ENCODE data around the gene RAB8B. TPM values are rescaled to one million over a fixed set of nuclear protein-coding genes. Genes with fewer than 3 reads are reported as not detected.

Gene RAB8B
- 135 and 149 TPM in 2 replicates for total RNA-seq

GRCh38 chr15:63188926-63189871, at the start of gene RAB8B:
TSS of gene RAB8B (plus strand) at chr15:63189606. CDS start at chr15:63189625, 19 bp downstream.
- intact Hi-C loops (cut with micrococcal nuclease), result loop anchor here (1.0 to 10.0 kb wide), 6 partner anchors 12 to 905 kb away; partner anchors contain the start of genes RPS27L and USP3
- Mint-ChIP-seq H3K4me1 (ENCODE audit: low read depth) (peaks cover 48% of the 10 kb centered on the region), H3K4me3 (peak within 1 kb of the TSS; percentile 96)

GRCh38 chr15:63140936-63141335, 48.5 kb upstream of the RAB8B start:
- intact Hi-C loops (cut with micrococcal nuclease), result no loop called here
- Mint-ChIP-seq H3K27ac (no peak overlapping the region), H3K4me3 (no peak overlapping the region), H3K27me3 (ENCODE audit: insufficient read depth) (no peaks in the 10 kb centered on the region), H3K36me3 (ENCODE audit: low read depth) (peaks cover 25% of the 10 kb centered on the region), H3K9me3 (no peaks in the 10 kb centered on the region), H3K4me1 (ENCODE audit: low read depth) (peaks cover 12% of the 10 kb centered on the region)
- no peak for DNase-seq (ENCODE audit: low spot score)

More at GRCh38 chr15:63188926-63189871, at the start of gene RAB8B:
- peaks cover 21% of the 10 kb centered on the region for H3K36me3 Mint-ChIP-seq (ENCODE audit: low read depth)
- peak within 1 kb of the TSS; percentile 92 for H3K27ac Mint-ChIP-seq
- no peaks in the 10 kb centered on the region for H3K9me3 Mint-ChIP-seq
- DNase-seq (ENCODE audit: low spot score), result peak; percentile 95
- peaks cover 10% of the 10 kb centered on the region for H3K27me3 Mint-ChIP-seq (ENCODE audit: insufficient read depth)

- no peaks in the 10 kb centered on the region for H3K9me3 Mint-ChIP-seq
- H3K27me3 Mint-ChIP-seq (ENCODE audit: insufficient read depth), result no peaks in the 10 kb centered on the region
- H3K4me3 Mint-ChIP-seq, result no peak overlapping the region
- H3K27ac Mint-ChIP-seq, result no peak overlapping the region
- DNase-seq (ENCODE audit: low spot score), result no peak
- peaks cover 8% of the 10 kb centered on the region for H3K4me1 Mint-ChIP-seq (ENCODE audit: low read depth)
- intact Hi-C loops (cut with micrococcal nuclease), result no loop called here
- peaks cover 31% of the 10 kb centered on the region for H3K36me3 Mint-ChIP-seq (ENCODE audit: low read depth)
These were observed 44.0 kb upstream of the RAB8B start for GRCh38 chr15:63145426-63145825.

- H3K36me3 Mint-ChIP-seq (ENCODE audit: low read depth), result peaks cover 35% of the 10 kb centered on the region
- H3K27ac Mint-ChIP-seq, result no peak overlapping the region
- DNase-seq (ENCODE audit: low spot score), result no peak
- H3K4me1 Mint-ChIP-seq (ENCODE audit: low read depth), result peaks cover 3% of the 10 kb centered on the region
- no peaks in the 10 kb centered on the region for H3K27me3 Mint-ChIP-seq (ENCODE audit: insufficient read depth)
- H3K4me3 Mint-ChIP-seq, result no peak overlapping the region
- no peaks in the 10 kb centered on the region for H3K9me3 Mint-ChIP-seq
- intact Hi-C loops (cut with micrococcal nuclease), result no loop called here
These were observed 42.7 kb upstream of the RAB8B start for GRCh38 chr15:63146684-63147083.

- DNase-seq (ENCODE audit: low spot score), result no peak
- Mint-ChIP-seq H3K4me3 (no peak overlapping the region), H3K27ac (no peak overlapping the region), H3K4me1 (ENCODE audit: low read depth) (peaks cover 25% of the 10 kb centered on the region), H3K36me3 (ENCODE audit: low read depth) (peaks cover 33% of the 10 kb centered on the region), H3K9me3 (no peaks in the 10 kb centered on the region), H3K27me3 (ENCODE audit: insufficient read depth) (no peaks in the 10 kb centered on the region)
- intact Hi-C loops (cut with micrococcal nuclease), result loop anchor here (10.0 kb wide), 1 partner anchor 253 kb away; no protein-coding TSS in a partner anchor
These were observed 37.7 kb upstream of the RAB8B start for GRCh38 chr15:63151665-63152064.

- DNase-seq (ENCODE audit: low spot score), result no peak
- H3K36me3 Mint-ChIP-seq (ENCODE audit: low read depth), result peaks cover 24% of the 10 kb centered on the region
- no peak overlapping the region for H3K27ac Mint-ChIP-seq
- intact Hi-C loops (cut with micrococcal nuclease), result loop anchor here (10.0 kb wide), 1 partner anchor 249 kb away; no protein-coding TSS in a partner anchor
- H3K27me3 Mint-ChIP-seq (ENCODE audit: insufficient read depth), result no peaks in the 10 kb centered on the region
- H3K9me3 Mint-ChIP-seq, result no peaks in the 10 kb centered on the region
- peaks cover 25% of the 10 kb centered on the region for H3K4me1 Mint-ChIP-seq (ENCODE audit: low read depth)
- peak overlapping the region; percentile 98 for H3K4me3 Mint-ChIP-seq
These were observed 33.9 kb upstream of the RAB8B start for GRCh38 chr15:63155486-63155885.

- Mint-ChIP-seq H3K4me3 (peak overlapping the region; percentile 98), H3K36me3 (ENCODE audit: low read depth) (peaks cover 24% of the 10 kb centered on the region), H3K27me3 (ENCODE audit: insufficient read depth) (no peaks in the 10 kb centered on the region), H3K27ac (peak overlapping the region; percentile 98), H3K9me3 (no peaks in the 10 kb centered on the region), H3K4me1 (ENCODE audit: low read depth) (peaks cover 25% of the 10 kb centered on the region)
- no peak for DNase-seq (ENCODE audit: low spot score)
- intact Hi-C loops (cut with micrococcal nuclease), result loop anchor here (2.0 to 10.0 kb wide), 3 partner anchors 57 to 249 kb away; partner anchors contain the start of gene APH1B
These were observed 33.2 kb upstream of the RAB8B start for GRCh38 chr15:63156086-63156710.

- Mint-ChIP-seq H3K4me3 (peak overlapping the region; percentile 98), H3K27ac (peak overlapping the region; percentile 98), H3K27me3 (ENCODE audit: insufficient read depth) (no peaks in the 10 kb centered on the region), H3K36me3 (ENCODE audit: low read depth) (peaks cover 19% of the 10 kb centered on the region), H3K9me3 (no peaks in the 10 kb centered on the region), H3K4me1 (ENCODE audit: low read depth) (peaks cover 22% of the 10 kb centered on the region)
- intact Hi-C loops (cut with micrococcal nuclease), result loop anchor here (1.0 to 10.0 kb wide), 6 partner anchors 21 to 248 kb away; partner anchors contain the start of genes APH1B and RAB8B
- DNase-seq (ENCODE audit: low spot score), result peak; percentile 5
These were observed 32.7 kb upstream of the RAB8B start for GRCh38 chr15:63156755-63157117.

- H3K27me3 Mint-ChIP-seq (ENCODE audit: insufficient read depth), result no peaks in the 10 kb centered on the region
- peaks cover 18% of the 10 kb centered on the region for H3K36me3 Mint-ChIP-seq (ENCODE audit: low read depth)
- H3K9me3 Mint-ChIP-seq, result no peaks in the 10 kb centered on the region
- intact Hi-C loops (cut with micrococcal nuclease), result loop anchor here (1.0 to 10.0 kb wide), 6 partner anchors 20 to 248 kb away; partner anchors contain the start of genes APH1B and RAB8B
- DNase-seq (ENCODE audit: low spot score), result peak; percentile 86
- H3K4me3 Mint-ChIP-seq, result peak within 1 kb of the TSS; percentile 98
- peak within 1 kb of the TSS; percentile 98 for H3K27ac Mint-ChIP-seq
- H3K4me1 Mint-ChIP-seq (ENCODE audit: low read depth), result peaks cover 21% of the 10 kb centered on the region
These were observed 32.1 kb upstream of the RAB8B start, which contains the start of gene RPS27L for GRCh38 chr15:63157118-63157843. TSS of gene RPS27L (minus strand) at chr15:63157477. CDS start at chr15:63157405, 72 bp downstream.

- H3K4me3 Mint-ChIP-seq, result peak overlapping the region; percentile 89
- H3K4me1 Mint-ChIP-seq (ENCODE audit: low read depth), result peaks cover 21% of the 10 kb centered on the region
- peak; percentile 12 for DNase-seq (ENCODE audit: low spot score)
- H3K36me3 Mint-ChIP-seq (ENCODE audit: low read depth), result peaks cover 14% of the 10 kb centered on the region
- H3K27ac Mint-ChIP-seq, result peak overlapping the region; percentile 92
- intact Hi-C loops (cut with micrococcal nuclease), result loop anchor here (1.0 to 10.0 kb wide), 7 partner anchors 8 to 247 kb away; partner anchors contain the start of genes APH1B and RAB8B
- H3K9me3 Mint-ChIP-seq, result no peaks in the 10 kb centered on the region
- no peaks in the 10 kb centered on the region for H3K27me3 Mint-ChIP-seq (ENCODE audit: insufficient read depth)
These were observed 31.4 kb upstream of the RAB8B start for GRCh38 chr15:63157891-63158431.

- no peaks in the 10 kb centered on the region for H3K27me3 Mint-ChIP-seq (ENCODE audit: insufficient read depth)
- no peak for DNase-seq (ENCODE audit: low spot score)
- peaks cover 10% of the 10 kb centered on the region for H3K4me1 Mint-ChIP-seq (ENCODE audit: low read depth)
- intact Hi-C loops (cut with micrococcal nuclease), result no loop called here
- H3K4me3 Mint-ChIP-seq, result no peak overlapping the region
- H3K27ac Mint-ChIP-seq, result no peak overlapping the region
- no peaks in the 10 kb centered on the region for H3K9me3 Mint-ChIP-seq
- peaks cover 4% of the 10 kb centered on the region for H3K36me3 Mint-ChIP-seq (ENCODE audit: low read depth)
These were observed 28.8 kb upstream of the RAB8B start for GRCh38 chr15:63160638-63161037.

GRCh38 chr15:63163217-63163616, 26.2 kb upstream of the RAB8B start:
- no peaks in the 10 kb centered on the region for H3K9me3 Mint-ChIP-seq
- H3K36me3 Mint-ChIP-seq (ENCODE audit: low read depth), result peaks cover 4% of the 10 kb centered on the region
- peaks cover 7% of the 10 kb centered on the region for H3K4me1 Mint-ChIP-seq (ENCODE audit: low read depth)
- intact Hi-C loops (cut with micrococcal nuclease), result no loop called here
- peaks cover 2% of the 10 kb centered on the region for H3K27me3 Mint-ChIP-seq (ENCODE audit: insufficient read depth)
- DNase-seq (ENCODE audit: low spot score), result no peak
- no peak overlapping the region for H3K27ac Mint-ChIP-seq
- no peak overlapping the region for H3K4me3 Mint-ChIP-seq

Measured in activated T-helper 1 cell treated with anti-CD3 and anti-CD28 coated beads, Interleukin-12 subunit alpha, Interleukin-12 subunit beta, Interleukin-2, Interleukin-4 antibody, amounts not matched to agents 30 ng/mL and 10 ng/mL and 1 ng/mL, durations not matched to agents 14 hours and 24 hours and 36 hours (primary cell).